ENCODE data around the gene FRY.

DNA sequence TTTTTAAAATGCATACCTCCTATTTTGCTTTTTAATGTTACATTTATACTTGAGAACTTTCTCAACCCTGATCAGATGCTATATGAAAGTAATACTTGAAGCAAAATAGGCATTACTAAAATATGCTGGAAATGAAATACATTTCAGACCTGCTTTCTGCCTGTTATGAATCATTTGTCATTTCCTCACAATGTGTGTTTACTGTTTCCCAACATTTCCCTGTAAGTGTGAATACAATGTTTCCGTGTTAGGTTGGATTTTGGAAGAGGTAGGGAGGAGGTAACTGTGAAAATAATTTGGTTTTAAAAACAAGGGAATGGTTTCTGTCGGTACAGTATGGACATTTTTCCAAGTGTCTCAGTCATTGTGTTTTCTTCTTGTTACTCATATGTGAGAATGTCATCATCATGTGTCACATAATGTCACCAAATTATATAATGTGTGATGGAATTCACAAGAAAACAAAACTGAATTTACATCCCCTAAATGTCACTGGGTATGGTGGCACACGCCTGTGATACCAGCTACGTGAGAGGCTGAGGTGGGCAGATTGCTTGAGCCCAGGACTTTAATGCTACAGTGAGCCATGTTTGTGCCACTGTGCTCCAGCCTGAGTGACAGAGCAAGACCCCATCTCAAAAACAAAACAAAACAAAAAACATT is 240.6 kb downstream of the FRY start:
- TF ChIP-seq CTCF (IDR thresholded peaks at IDR 0.05) = no peak
- no peak for TF ChIP-seq POLR2A (IDR thresholded peaks at IDR 0.05)

All from Peyer's patch (tissue), 4 donors.